ENCODE measurements around the gene BUB1B.
"Not testable (repeated sequence)": the region's sequence is repeated elsewhere in the genome, so short reads cannot be mapped to it uniquely, and the experiment has no call there.

The BUB1B gene

GRCh38 chr15:40160689-40161688 is at the start of gene BUB1B:
Gene BUB1B, plus strand, starts transcription at chr15:40161069. Its CDS starts 152 bp downstream, at chr15:40161221.
- no peak for FAIRE-seq

- FAIRE-seq, result no peak
These were observed 49.0 kb upstream of the BUB1B start for GRCh38 chr15:40111888-40112287.

- FAIRE-seq, result no peak
These were observed 48.1 kb upstream of the BUB1B start for GRCh38 chr15:40112789-40113188.

- FAIRE-seq, result no peak
These were observed 46.7 kb upstream of the BUB1B start for GRCh38 chr15:40114218-40114617.

- not testable (repeated sequence) for FAIRE-seq
These were observed 45.8 kb upstream of the BUB1B start for GRCh38 chr15:40115106-40115505.

GRCh38 chr15:40115670-40116093 is 45.2 kb upstream of the BUB1B start:
- no peak for FAIRE-seq

GRCh38 chr15:40118473-40118872 is 42.4 kb upstream of the BUB1B start:
- no peak for FAIRE-seq

GRCh38 chr15:40121911-40122638 is 38.8 kb upstream of the BUB1B start:
- FAIRE-seq, result no peak

GRCh38 chr15:40122989-40123388 is 37.9 kb upstream of the BUB1B start:
- FAIRE-seq, result not testable (repeated sequence)

GRCh38 chr15:40123863-40124262 is 37.0 kb upstream of the BUB1B start:
- not testable (repeated sequence) for FAIRE-seq

- FAIRE-seq, result not testable (repeated sequence)
These were observed 36.5 kb upstream of the BUB1B start for GRCh38 chr15:40124333-40124732.

- FAIRE-seq, result not testable (repeated sequence)
These were observed 36.0 kb upstream of the BUB1B start for GRCh38 chr15:40124807-40125285.

- peak; percentile 98 for FAIRE-seq
These were observed 34.9 kb upstream of the BUB1B start for GRCh38 chr15:40125950-40126349.

- no peak for FAIRE-seq
These were observed 31.9 kb upstream of the BUB1B start for GRCh38 chr15:40128766-40129660.

GRCh38 chr15:40130118-40130517 is 30.8 kb upstream of the BUB1B start:
- FAIRE-seq, result no peak

GRCh38 chr15:40130799-40131502 is 29.9 kb upstream of the BUB1B start:
- no peak for FAIRE-seq

GRCh38 chr15:40133544-40133943 is 27.3 kb upstream of the BUB1B start:
- FAIRE-seq, result no peak

- no peak for FAIRE-seq
These were observed 26.0 kb upstream of the BUB1B start for GRCh38 chr15:40134885-40135284.

GRCh38 chr15:40135846-40136450 is 24.9 kb upstream of the BUB1B start:
- not testable (repeated sequence) for FAIRE-seq

GRCh38 chr15:40136470-40137302 is 24.2 kb upstream of the BUB1B start:
- FAIRE-seq, result no peak

Data from colon (tissue), 2 donors.